ENCODE results near the gene NRP2.

NRP2 gene

GRCh38 chr2:205747829-205748386 lies 65.6 kb downstream of the NRP2 start:
- no peaks in the 10 kb centered on the region for H3K9me3 Mint-ChIP-seq
- H3K4me3 Mint-ChIP-seq, result no peak overlapping the region
- peaks cover 9% of the 10 kb centered on the region for H3K27me3 Mint-ChIP-seq
- no peak overlapping the region for H3K27ac Mint-ChIP-seq
- ATAC-seq (ENCODE audit: low read depth) (no peak), DNase-seq (ENCODE audit: low spot score in 2 of 2) (no peak)
- no peaks in the 10 kb centered on the region for H3K4me1 Mint-ChIP-seq
- no peaks in the 10 kb centered on the region for H3K36me3 Mint-ChIP-seq

DNA sequence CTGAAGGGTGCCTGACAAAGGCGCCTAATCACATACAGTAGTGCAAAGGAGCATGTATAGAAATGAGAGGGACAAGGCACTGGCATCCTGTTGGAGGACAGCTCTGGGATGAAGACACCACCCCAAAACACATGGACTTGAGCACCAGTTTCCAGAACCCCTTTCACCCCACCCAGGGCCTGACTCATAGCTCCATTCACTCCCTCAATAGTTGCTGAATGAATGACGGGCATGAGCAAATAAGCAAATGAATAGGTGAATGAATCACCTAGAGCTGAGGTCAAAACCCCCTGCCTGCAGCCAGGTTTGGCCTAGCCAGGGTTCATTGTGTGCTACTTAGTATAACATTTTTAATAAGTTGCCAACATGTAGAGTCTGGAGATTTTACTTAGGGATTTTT lies 66.3 kb downstream of the NRP2 start:
- no peaks in the 10 kb centered on the region for H3K9me3 Mint-ChIP-seq
- ATAC-seq (ENCODE audit: low read depth), result no peak
- DNase-seq (ENCODE audit: low spot score in 2 of 2), result no peak
- no peak overlapping the region for H3K27ac Mint-ChIP-seq
- H3K36me3 Mint-ChIP-seq, result no peaks in the 10 kb centered on the region
- no peak overlapping the region for H3K4me3 Mint-ChIP-seq
- peaks cover 9% of the 10 kb centered on the region for H3K27me3 Mint-ChIP-seq
- no peaks in the 10 kb centered on the region for H3K4me1 Mint-ChIP-seq

DNA sequence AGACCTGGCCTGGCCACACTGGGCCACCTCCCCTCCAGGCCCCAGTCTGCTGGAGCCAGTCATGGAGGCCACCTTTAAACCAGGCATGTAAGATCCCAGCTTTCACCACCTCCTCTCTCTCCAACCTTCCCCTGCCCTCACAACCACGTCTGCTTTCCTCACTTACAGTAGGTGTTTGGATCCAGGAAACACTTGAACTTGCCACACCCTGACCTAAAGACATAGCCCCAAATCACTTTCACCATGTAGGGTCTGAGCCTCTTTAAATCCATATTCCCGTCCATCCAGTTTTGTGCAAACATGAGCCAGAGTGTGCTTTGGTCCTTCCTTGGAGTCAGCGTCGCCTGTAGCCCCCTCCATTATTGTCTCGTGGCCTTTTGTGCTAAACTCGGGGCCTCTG lies 66.8 kb downstream of the NRP2 start:
- DNase-seq (ENCODE audit: low spot score in 2 of 2) (no peak), ATAC-seq (ENCODE audit: low read depth) (no peak)
- H3K27me3 Mint-ChIP-seq, result peaks cover 9% of the 10 kb centered on the region
- no peak overlapping the region for H3K27ac Mint-ChIP-seq
- H3K4me3 Mint-ChIP-seq, result no peak overlapping the region
- no peaks in the 10 kb centered on the region for H3K4me1 Mint-ChIP-seq
- no peaks in the 10 kb centered on the region for H3K9me3 Mint-ChIP-seq
- no peaks in the 10 kb centered on the region for H3K36me3 Mint-ChIP-seq

- ATAC-seq (ENCODE audit: low read depth), result no peak
- Mint-ChIP-seq H3K27me3 (peaks cover 9% of the 10 kb centered on the region), H3K9me3 (no peaks in the 10 kb centered on the region), H3K27ac (no peak overlapping the region), H3K4me3 (no peak overlapping the region), H3K4me1 (no peaks in the 10 kb centered on the region), H3K36me3 (no peaks in the 10 kb centered on the region)
- DNase-seq (ENCODE audit: low spot score in 2 of 2), result no peak
Measured at GRCh38 chr2:205750797-205751196, 68.5 kb downstream of the NRP2 start.

DNA sequence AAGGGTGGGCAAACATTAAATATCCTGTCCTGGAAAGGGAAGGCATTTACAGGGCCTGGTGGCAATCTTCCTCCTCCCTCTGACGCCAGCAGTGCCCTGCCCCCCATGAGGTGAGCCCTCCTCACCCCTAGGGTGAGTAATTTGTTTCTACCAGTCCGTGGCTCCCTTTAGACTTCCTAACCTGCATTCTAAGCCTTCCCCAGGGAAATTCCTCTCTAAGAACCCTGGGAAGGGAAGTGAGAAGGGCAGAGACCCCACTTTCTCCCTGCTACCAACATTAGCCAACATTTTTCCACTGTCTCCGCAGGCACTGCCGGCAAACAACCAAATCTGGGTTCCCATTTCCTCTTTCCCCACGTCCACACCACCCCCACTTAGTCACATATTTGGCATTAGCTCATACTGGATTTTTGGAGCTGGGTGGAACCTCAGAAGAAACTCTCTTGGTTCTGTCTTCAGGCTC lies 69.3 kb downstream of the NRP2 start:
- DNase-seq (ENCODE audit: low spot score in 2 of 2), result no peak
- Mint-ChIP-seq H3K4me1 (no peaks in the 10 kb centered on the region), H3K27ac (no peak overlapping the region), H3K9me3 (no peaks in the 10 kb centered on the region), H3K27me3 (peaks cover 9% of the 10 kb centered on the region), H3K4me3 (no peak overlapping the region), H3K36me3 (no peaks in the 10 kb centered on the region)
- ATAC-seq (ENCODE audit: low read depth), result no peak

GRCh38 chr2:205752296-205752820 lies 70.1 kb downstream of the NRP2 start:
- Mint-ChIP-seq H3K4me1 (no peaks in the 10 kb centered on the region), H3K36me3 (peaks cover 1% of the 10 kb centered on the region), H3K4me3 (no peak overlapping the region), H3K9me3 (no peaks in the 10 kb centered on the region), H3K27me3 (peaks cover 11% of the 10 kb centered on the region), H3K27ac (no peak overlapping the region)
- DNase-seq (ENCODE audit: low spot score in 2 of 2) (no peak), ATAC-seq (ENCODE audit: low read depth) (no peak)

GRCh38 chr2:205752924-205753323 lies 70.6 kb downstream of the NRP2 start:
- Mint-ChIP-seq H3K27ac (no peak overlapping the region), H3K36me3 (peaks cover 1% of the 10 kb centered on the region), H3K4me3 (no peak overlapping the region), H3K27me3 (peaks cover 12% of the 10 kb centered on the region), H3K4me1 (no peaks in the 10 kb centered on the region), H3K9me3 (no peaks in the 10 kb centered on the region)
- ATAC-seq (ENCODE audit: low read depth) (no peak), DNase-seq (ENCODE audit: low spot score in 2 of 2) (no peak)

- peaks cover 8% of the 10 kb centered on the region for H3K27me3 Mint-ChIP-seq
- no peaks in the 10 kb centered on the region for H3K4me1 Mint-ChIP-seq
- no peak for DNase-seq (ENCODE audit: low spot score in 2 of 2)
- H3K27ac Mint-ChIP-seq, result no peak overlapping the region
- H3K36me3 Mint-ChIP-seq, result peaks cover 1% of the 10 kb centered on the region
- H3K4me3 Mint-ChIP-seq, result no peak overlapping the region
- H3K9me3 Mint-ChIP-seq, result no peaks in the 10 kb centered on the region
- no peak for ATAC-seq (ENCODE audit: low read depth)
Measured at GRCh38 chr2:205754285-205754923, 72.1 kb downstream of the NRP2 start.

- Mint-ChIP-seq H3K36me3 (peaks cover 1% of the 10 kb centered on the region), H3K27me3 (peaks cover 4% of the 10 kb centered on the region), H3K4me3 (no peak overlapping the region), H3K27ac (no peak overlapping the region), H3K9me3 (no peaks in the 10 kb centered on the region), H3K4me1 (no peaks in the 10 kb centered on the region)
- ATAC-seq (ENCODE audit: low read depth) (no peak), DNase-seq (ENCODE audit: low spot score in 2 of 2) (no peak)
Measured at GRCh38 chr2:205754924-205755321, 72.6 kb downstream of the NRP2 start.

DNA sequence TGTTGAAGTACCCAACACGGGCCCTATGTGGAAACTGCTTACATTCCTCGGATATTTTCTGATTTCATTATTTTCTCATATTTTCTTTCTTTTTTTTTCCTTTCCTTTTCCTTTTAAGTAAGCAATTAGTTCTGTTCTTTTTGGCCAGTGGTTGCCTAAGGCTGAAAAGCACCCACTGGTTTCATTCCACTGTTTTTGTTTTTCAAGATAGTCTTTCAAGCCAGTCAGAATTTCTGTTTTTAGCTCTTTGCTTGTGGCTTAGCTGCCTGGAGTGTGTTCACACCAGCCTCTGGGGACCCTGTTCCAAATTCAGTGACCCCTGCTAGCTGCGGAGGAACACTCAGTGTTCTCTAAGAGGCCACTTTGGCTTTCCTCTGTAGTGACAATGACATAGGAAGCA lies 73.6 kb downstream of the NRP2 start:
- Mint-ChIP-seq H3K9me3 (no peaks in the 10 kb centered on the region), H3K4me1 (no peaks in the 10 kb centered on the region), H3K4me3 (no peak overlapping the region), H3K27ac (no peak overlapping the region), H3K27me3 (peaks cover 4% of the 10 kb centered on the region), H3K36me3 (peaks cover 1% of the 10 kb centered on the region)
- ATAC-seq (ENCODE audit: low read depth) (no peak), DNase-seq (ENCODE audit: low spot score in 2 of 2) (no peak)

GRCh38 chr2:205757271-205757670 lies 75.0 kb downstream of the NRP2 start:
- no peaks in the 10 kb centered on the region for H3K9me3 Mint-ChIP-seq
- H3K27me3 Mint-ChIP-seq, result peaks cover 6% of the 10 kb centered on the region
- ATAC-seq (ENCODE audit: low read depth), result no peak
- no peak overlapping the region for H3K27ac Mint-ChIP-seq
- peaks cover 1% of the 10 kb centered on the region for H3K36me3 Mint-ChIP-seq
- no peak overlapping the region for H3K4me3 Mint-ChIP-seq
- peaks cover 2% of the 10 kb centered on the region for H3K4me1 Mint-ChIP-seq
- no peak for DNase-seq (ENCODE audit: low spot score in 2 of 2)

DNA sequence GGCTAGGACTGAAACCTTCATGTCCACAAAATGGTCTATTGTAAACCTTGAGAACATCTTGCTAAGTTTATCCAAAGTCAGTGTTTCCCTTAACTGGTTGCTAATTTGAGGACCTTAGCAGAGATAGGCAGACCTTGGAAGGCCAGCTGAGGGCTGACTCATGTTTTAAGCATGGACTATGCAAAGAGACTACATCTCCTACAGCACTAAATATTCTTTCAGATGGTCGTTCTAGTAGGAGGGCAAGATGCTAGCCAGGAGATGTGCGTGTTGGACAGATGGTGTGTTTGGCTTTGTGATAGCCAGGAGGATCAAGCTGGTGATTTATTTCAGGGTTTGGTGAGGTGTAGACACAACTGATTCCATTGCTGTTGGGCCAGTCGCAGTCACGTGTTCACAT lies 75.8 kb downstream of the NRP2 start:
- H3K36me3 Mint-ChIP-seq, result peaks cover 1% of the 10 kb centered on the region

DNA sequence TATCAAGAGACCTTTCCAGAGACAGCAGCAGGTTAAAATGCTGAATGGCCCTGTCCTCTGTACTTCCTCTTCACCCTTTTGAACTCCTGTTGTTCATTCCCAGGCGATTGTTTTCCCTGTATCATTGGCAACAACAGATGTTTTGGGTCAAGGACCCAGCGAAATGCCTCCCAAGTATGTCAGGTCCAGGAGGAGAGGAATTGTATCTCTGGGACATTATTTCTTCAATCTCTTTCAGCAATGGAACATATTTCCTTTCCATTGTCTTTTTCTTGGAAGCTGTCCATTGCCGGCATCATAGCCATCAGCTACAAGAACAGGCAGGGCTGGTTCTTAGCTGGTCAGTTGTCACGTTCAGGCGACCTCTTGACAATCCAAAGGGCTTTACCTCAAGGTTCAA lies 76.2 kb downstream of the NRP2 start:
- Mint-ChIP-seq H3K27ac (no peak overlapping the region), H3K4me3 (no peak overlapping the region), H3K4me1 (peaks cover 2% of the 10 kb centered on the region), H3K9me3 (no peaks in the 10 kb centered on the region), H3K36me3 (peaks cover 1% of the 10 kb centered on the region), H3K27me3 (peaks cover 7% of the 10 kb centered on the region)
- ATAC-seq (ENCODE audit: low read depth) (no peak), DNase-seq (ENCODE audit: low spot score in 2 of 2) (no peak)

More for the DNA sequence above, 75.8 kb downstream of the NRP2 start:
- Mint-ChIP-seq H3K4me1 (peaks cover 2% of the 10 kb centered on the region), H3K27me3 (peaks cover 6% of the 10 kb centered on the region), H3K27ac (no peak overlapping the region), H3K4me3 (no peak overlapping the region), H3K9me3 (no peaks in the 10 kb centered on the region)
- DNase-seq (ENCODE audit: low spot score in 2 of 2) (no peak), ATAC-seq (ENCODE audit: low read depth) (no peak)

DNA sequence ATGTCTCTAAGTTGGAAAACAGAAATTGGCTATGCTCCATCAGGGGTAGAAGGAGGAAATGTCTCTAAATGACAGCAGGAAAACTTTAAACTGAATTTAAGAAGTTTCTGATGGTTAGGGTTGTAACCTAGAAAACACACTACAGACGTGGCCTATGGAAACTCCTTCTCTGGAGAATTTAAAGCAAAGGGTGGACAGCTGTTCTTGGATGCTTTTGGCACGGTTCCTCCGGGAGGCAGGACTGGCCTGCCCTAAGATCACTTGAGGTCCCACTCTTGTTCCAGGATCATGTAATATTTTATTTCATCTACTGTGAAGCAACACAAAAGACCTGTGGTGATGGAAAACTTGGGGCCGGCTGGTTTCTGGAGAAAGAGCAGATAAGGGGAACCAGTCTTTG lies 77.0 kb downstream of the NRP2 start:
- Mint-ChIP-seq H3K4me1 (peaks cover 5% of the 10 kb centered on the region), H3K27me3 (peaks cover 7% of the 10 kb centered on the region), H3K36me3 (peaks cover 1% of the 10 kb centered on the region), H3K9me3 (no peaks in the 10 kb centered on the region), H3K27ac (peak overlapping the region; percentile 42), H3K4me3 (no peak overlapping the region)
- ATAC-seq (ENCODE audit: low read depth), result no peak
- DNase-seq (ENCODE audit: low spot score in 2 of 2), result no peak

DNA sequence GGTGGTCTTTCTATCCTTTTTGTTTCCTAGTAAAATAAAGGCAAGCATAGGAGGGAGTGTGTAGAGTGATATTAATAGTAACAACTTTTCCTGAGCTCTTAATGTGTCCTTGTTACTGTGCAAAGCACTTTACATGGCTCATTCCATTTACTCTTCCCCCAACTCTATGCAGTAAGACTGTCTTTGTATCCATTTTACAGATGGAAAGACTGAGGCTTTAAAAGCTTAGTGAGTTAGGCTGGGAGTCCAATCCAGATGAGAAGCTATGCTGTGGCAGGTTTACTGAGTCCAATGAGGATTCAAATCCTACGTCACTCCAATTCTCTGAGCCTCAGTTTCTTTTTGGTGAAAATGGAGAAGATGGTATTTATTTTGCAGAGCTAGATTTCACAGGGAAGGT lies 77.4 kb downstream of the NRP2 start:
- no peaks in the 10 kb centered on the region for H3K9me3 Mint-ChIP-seq
- peaks cover 5% of the 10 kb centered on the region for H3K4me1 Mint-ChIP-seq
- DNase-seq (ENCODE audit: low spot score in 2 of 2) (no peak), ATAC-seq (ENCODE audit: low read depth) (no peak)
- H3K27me3 Mint-ChIP-seq, result peaks cover 7% of the 10 kb centered on the region
- H3K36me3 Mint-ChIP-seq, result peaks cover 1% of the 10 kb centered on the region
- H3K27ac Mint-ChIP-seq, result no peak overlapping the region
- no peak overlapping the region for H3K4me3 Mint-ChIP-seq
